Measurements from ENCODE around the gene CPNE4.

Gene CPNE4

DNA sequence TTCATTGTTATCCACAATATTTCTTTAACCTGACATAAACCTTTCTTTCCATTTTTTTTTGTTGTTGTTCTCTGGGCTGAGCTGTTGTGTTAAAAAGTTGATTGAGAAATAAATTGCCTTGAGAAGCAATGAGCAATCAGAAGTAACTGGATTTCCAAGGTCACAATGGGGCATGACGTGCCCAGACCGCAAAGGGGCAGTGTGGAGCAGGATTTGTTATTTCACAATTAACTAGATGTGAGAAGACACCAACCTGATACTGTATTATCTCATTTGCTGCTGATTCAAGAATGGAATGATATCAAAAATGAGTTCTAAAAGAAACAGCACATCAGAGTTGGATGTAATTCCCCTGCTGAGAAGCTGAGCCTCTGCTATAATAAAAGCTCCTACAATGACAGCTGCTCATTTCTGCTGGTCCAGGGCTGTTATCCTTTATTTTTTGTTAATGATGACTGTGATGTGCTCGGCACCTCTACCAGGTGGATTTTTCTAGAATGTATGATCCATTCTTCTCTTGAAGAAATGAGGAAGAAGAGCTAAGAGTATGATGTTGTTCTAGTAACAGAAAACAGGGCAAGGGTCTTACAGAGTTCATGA, 28.1 kb downstream of the CPNE4 start:
- Histone ChIP-seq H3K27me3 (ENCODE audit: insufficient read depth, low read depth, severe bottlenecking) (no peaks in the 10 kb centered on the region), H3K9me3 (ENCODE audit: severe bottlenecking) (no peaks in the 10 kb centered on the region), H3K36me3 (no peaks in the 10 kb centered on the region), H3K27ac (no peak overlapping the region), H3K4me3 (ENCODE audit: low read depth, low read length) (no peak overlapping the region)
- no peak for DNase-seq
- TF ChIP-seq CTCF (IDR thresholded peaks at IDR 0.05; ENCODE audit: low read depth, low read length): peak; percentile 32; the same call in 1 of the 2 replicates

GRCh38 chr3:132004571-132004970, 30.2 kb downstream of the CPNE4 start:
- TF ChIP-seq CTCF (IDR thresholded peaks at IDR 0.05; ENCODE audit: low read depth, low read length): no peak
- H3K9me3 ChIP-seq (ENCODE audit: severe bottlenecking): no peaks in the 10 kb centered on the region
- H3K4me3 ChIP-seq (ENCODE audit: low read depth, low read length): no peak overlapping the region
- H3K27me3 ChIP-seq (ENCODE audit: insufficient read depth, low read depth, severe bottlenecking): no peaks in the 10 kb centered on the region
- H3K36me3 ChIP-seq: no peaks in the 10 kb centered on the region
- DNase-seq: no peak
- H3K27ac ChIP-seq: no peak overlapping the region

- TF ChIP-seq CTCF (IDR thresholded peaks at IDR 0.05; ENCODE audit: low read depth, low read length): no peak
- no peaks in the 10 kb centered on the region for H3K27me3 ChIP-seq (ENCODE audit: insufficient read depth, low read depth, severe bottlenecking)
Observed at GRCh38 chr3:132003685-132004084, 31.1 kb downstream of the CPNE4 start.

DNA sequence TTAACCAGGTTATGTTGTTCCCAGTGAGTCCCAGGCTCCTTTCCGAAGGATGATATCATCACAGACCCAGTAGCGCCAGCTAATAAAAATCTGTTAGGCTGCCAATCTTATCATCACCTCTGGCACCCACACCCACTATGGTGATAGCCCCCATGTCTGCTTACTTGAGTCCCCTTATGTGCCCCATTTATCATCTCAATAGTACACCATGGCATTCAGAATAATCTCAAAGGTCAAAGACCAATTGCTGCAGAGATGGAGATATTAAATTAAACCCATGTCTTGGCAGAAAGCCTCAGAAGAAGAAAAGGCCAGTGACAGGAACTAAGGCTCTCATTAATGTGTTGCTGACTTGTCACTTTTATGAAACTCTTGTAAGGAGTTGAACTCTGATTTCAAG, 32.8 kb downstream of the CPNE4 start:
- H3K4me3 ChIP-seq (ENCODE audit: low read depth, low read length): no peak overlapping the region
- DNase-seq: no peak
- H3K9me3 ChIP-seq (ENCODE audit: severe bottlenecking): no peaks in the 10 kb centered on the region
- no peaks in the 10 kb centered on the region for H3K27me3 ChIP-seq (ENCODE audit: insufficient read depth, low read depth, severe bottlenecking)
- TF ChIP-seq CTCF (IDR thresholded peaks at IDR 0.05; ENCODE audit: low read depth, low read length): no peak
- H3K27ac ChIP-seq: no peak overlapping the region
- no peaks in the 10 kb centered on the region for H3K36me3 ChIP-seq

More at GRCh38 chr3:132003685-132004084, 31.1 kb downstream of the CPNE4 start:
- no peak overlapping the region for H3K27ac ChIP-seq
- H3K36me3 ChIP-seq: no peaks in the 10 kb centered on the region
- no peaks in the 10 kb centered on the region for H3K9me3 ChIP-seq (ENCODE audit: severe bottlenecking)
- no peak for DNase-seq
- no peak overlapping the region for H3K4me3 ChIP-seq (ENCODE audit: low read depth, low read length)

GRCh38 chr3:132001036-132001435, 33.8 kb downstream of the CPNE4 start:
- no peak for TF ChIP-seq CTCF (IDR thresholded peaks at IDR 0.05; ENCODE audit: low read depth, low read length)

GRCh38 chr3:131998027-131998426, 36.8 kb downstream of the CPNE4 start:
- H3K27ac ChIP-seq: no peak overlapping the region
- no peak for DNase-seq
- no peaks in the 10 kb centered on the region for H3K27me3 ChIP-seq (ENCODE audit: insufficient read depth, low read depth, severe bottlenecking)
- no peaks in the 10 kb centered on the region for H3K9me3 ChIP-seq (ENCODE audit: severe bottlenecking)
- H3K36me3 ChIP-seq: no peaks in the 10 kb centered on the region
- no peak for TF ChIP-seq CTCF (IDR thresholded peaks at IDR 0.05; ENCODE audit: low read depth, low read length)
- H3K4me3 ChIP-seq (ENCODE audit: low read depth, low read length): no peak overlapping the region

More at GRCh38 chr3:132001036-132001435, 33.8 kb downstream of the CPNE4 start:
- DNase-seq: no peak
- no peaks in the 10 kb centered on the region for H3K36me3 ChIP-seq
- no peaks in the 10 kb centered on the region for H3K27me3 ChIP-seq (ENCODE audit: insufficient read depth, low read depth, severe bottlenecking)
- H3K27ac ChIP-seq: no peak overlapping the region
- no peaks in the 10 kb centered on the region for H3K9me3 ChIP-seq (ENCODE audit: severe bottlenecking)
- no peak overlapping the region for H3K4me3 ChIP-seq (ENCODE audit: low read depth, low read length)

Measured in WERI-Rb-1 (cell line).